ENCODE data around the gene HK2. TPM values are rescaled to one million over a fixed set of nuclear protein-coding genes. Genes with fewer than 3 reads are reported as not detected.

HK2 gene
- total RNA-seq, 2 donors from 2014 or later, result 21.5 to 31.5 TPM

DNA sequence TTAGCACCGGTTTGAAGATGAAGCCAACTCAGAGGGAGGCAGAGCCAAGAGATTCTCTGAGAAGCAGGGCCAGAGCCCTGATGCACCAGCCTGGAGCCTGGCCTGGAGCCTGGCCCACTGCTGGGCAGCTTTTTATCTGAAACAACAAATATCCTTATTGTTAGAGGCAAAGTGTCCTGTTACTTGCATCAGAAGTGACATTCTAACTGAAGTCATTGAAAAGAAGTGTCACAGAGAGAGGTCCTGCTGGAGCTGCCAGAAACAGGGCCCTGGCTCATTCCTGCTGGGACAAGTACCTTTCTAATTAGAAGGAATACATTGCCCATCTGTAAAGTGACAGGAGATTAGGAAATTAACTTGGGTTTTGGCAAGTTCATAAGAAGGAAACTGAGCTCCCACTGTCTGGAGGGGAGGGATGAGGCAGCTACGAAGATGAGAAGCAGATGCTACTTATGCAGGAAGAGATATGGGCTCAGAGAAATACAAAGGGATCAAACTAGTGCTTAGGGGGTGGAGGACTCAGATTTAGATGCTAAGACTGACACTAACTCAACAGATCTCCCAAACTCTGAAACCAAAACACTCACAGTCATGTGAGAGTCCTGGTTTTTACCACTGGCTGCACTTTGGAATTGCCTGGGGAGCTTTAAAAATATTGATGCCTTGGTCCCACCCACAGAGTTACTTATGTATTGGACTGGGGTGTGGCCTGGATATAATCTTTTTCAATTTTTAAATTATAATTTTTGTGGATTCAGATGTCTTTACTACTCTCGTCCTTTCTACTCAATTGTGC is 11.0 kb upstream of the HK2 start:
- 38% methylated on average over 2 of the region's 3 CpGs; no CpG with 5 or more reads in 1 of the 2 experiments for WGBS, 2 experiments (ENCODE audit: insufficient coverage in 1 of 2, insufficient read length in 1 of 2)
- H3K27me3 Mint-ChIP-seq (ENCODE audit: insufficient read depth), result peaks cover 8% of the 10 kb centered on the region
- H3K36me3 Mint-ChIP-seq (ENCODE audit: low read depth), result no peaks in the 10 kb centered on the region

DNA sequence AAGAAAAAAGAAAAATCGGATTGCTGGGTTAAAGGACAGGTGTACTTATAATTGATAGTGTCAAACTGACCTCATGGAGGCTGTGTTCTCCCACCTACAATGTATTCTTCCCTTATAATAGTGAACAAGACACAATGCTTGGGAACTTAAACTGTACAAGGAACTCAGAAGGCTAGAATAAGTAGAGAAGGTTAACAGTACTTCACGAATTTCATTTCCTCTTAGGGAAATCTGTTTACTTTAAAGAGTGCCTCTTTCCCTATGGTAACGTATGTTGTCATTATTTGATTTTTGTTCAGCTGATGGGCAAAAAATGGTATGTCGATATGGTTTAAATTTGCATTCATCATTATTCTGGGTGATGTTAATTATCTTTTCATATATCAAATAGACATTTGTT is 9.2 kb upstream of the HK2 start:
- H3K27me3 Mint-ChIP-seq (ENCODE audit: insufficient read depth), result peaks cover 8% of the 10 kb centered on the region
- no peaks in the 10 kb centered on the region for H3K9me3 Mint-ChIP-seq
- TF ChIP-seq, protein P1, sequence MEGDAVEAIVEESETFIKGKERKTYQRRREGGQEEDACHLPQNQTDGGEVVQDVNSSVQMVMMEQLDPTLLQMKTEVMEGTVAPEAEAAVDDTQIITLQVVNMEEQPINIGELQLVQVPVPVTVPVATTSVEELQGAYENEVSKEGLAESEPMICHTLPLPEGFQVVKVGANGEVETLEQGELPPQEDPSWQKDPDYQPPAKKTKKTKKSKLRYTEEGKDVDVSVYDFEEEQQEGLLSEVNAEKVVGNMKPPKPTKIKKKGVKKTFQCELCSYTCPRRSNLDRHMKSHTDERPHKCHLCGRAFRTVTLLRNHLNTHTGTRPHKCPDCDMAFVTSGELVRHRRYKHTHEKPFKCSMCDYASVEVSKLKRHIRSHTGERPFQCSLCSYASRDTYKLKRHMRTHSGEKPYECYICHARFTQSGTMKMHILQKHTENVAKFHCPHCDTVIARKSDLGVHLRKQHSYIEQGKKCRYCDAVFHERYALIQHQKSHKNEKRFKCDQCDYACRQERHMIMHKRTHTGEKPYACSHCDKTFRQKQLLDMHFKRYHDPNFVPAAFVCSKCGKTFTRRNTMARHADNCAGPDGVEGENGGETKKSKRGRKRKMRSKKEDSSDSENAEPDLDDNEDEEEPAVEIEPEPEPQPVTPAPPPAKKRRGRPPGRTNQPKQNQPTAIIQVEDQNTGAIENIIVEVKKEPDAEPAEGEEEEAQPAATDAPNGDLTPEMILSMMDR (conservative IDR thresholded peaks at IDR 0.05), result no peak
- H3K4me1 Mint-ChIP-seq, result peaks cover 25% of the 10 kb centered on the region
- Histone ChIP-seq H3K27ac (ENCODE audit: low read depth, low read length) (no peak overlapping the region), H3K36me3 (ENCODE audit: control insufficient read depth, insufficient read depth, low read length) (no peaks in the 10 kb centered on the region), H3K9ac (ENCODE audit: extremely low read depth, low read length, poor library complexity, severe bottlenecking) (no peak overlapping the region), H3K4me3 (ENCODE audit: low read length) (no peak overlapping the region), H3K4me1 (ENCODE audit: control insufficient read depth, insufficient read depth, low read length) (peaks cover 10% of the 10 kb centered on the region), H3K9me3 (ENCODE audit: control insufficient read depth, low read length) (no peaks in the 10 kb centered on the region), H3K27me3 (ENCODE audit: control insufficient read depth, insufficient read depth, low read length, poor library complexity, severe bottlenecking) (no peaks in the 10 kb centered on the region)
- no peak for DNase-seq
- H3K4me3 Mint-ChIP-seq, result no peak overlapping the region
- H3K36me3 Mint-ChIP-seq (ENCODE audit: low read depth), result no peaks in the 10 kb centered on the region
- WGBS, 2 experiments (ENCODE audit: insufficient coverage in 1 of 2, insufficient read length in 1 of 2), result 84 to 99% methylated on average over 2 to 3 of the region's 4 CpGs
- no peak overlapping the region for H3K27ac Mint-ChIP-seq

More for the DNA sequence above, 11.0 kb upstream of the HK2 start:
- Histone ChIP-seq H3K4me3 (ENCODE audit: low read length) (no peak overlapping the region), H3K9me3 (ENCODE audit: control insufficient read depth, low read length) (no peaks in the 10 kb centered on the region), H3K4me1 (ENCODE audit: control insufficient read depth, insufficient read depth, low read length) (peaks cover 10% of the 10 kb centered on the region), H3K27ac (ENCODE audit: low read depth, low read length) (peak overlapping the region; percentile 47), H3K27me3 (ENCODE audit: control insufficient read depth, insufficient read depth, low read length, poor library complexity, severe bottlenecking) (no peaks in the 10 kb centered on the region), H3K36me3 (ENCODE audit: control insufficient read depth, insufficient read depth, low read length) (no peaks in the 10 kb centered on the region), H3K9ac (ENCODE audit: extremely low read depth, low read length, poor library complexity, severe bottlenecking) (no peak overlapping the region)
- Mint-ChIP-seq H3K4me3 (no peak overlapping the region), H3K4me1 (peaks cover 25% of the 10 kb centered on the region), H3K9me3 (no peaks in the 10 kb centered on the region), H3K27ac (peak overlapping the region; percentile 18)
- DNase-seq, result peak; percentile 55
- TF ChIP-seq, protein P1 (conservative IDR thresholded peaks at IDR 0.05), result no peak

DNA sequence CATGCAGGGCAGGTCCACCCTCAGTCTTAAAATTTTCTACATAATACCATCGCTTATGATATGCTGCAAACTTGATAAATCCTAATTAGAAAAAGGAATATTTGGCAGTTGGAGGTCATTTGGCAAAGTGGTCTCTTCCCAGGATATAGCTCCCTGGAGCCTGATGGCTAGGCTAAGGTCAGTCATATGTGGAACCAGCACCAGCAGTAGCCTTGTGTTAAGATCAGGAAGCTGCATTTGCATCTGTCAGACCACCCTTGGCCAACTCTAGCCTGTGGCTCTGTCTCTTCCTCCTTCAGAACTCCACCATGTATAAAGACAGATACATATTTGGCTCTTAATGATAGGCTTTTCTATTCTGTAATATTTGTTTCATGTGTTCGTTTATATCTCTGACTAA is 5.4 kb upstream of the HK2 start:
- Mint-ChIP-seq H3K4me3 (no peak overlapping the region), H3K4me1 (peaks cover under 1% of the 10 kb centered on the region), H3K27me3 (ENCODE audit: insufficient read depth) (peaks cover 16% of the 10 kb centered on the region), H3K36me3 (ENCODE audit: low read depth) (no peaks in the 10 kb centered on the region), H3K27ac (no peak overlapping the region), H3K9me3 (no peaks in the 10 kb centered on the region)
- peaks cover 4% of the 10 kb centered on the region for H3K27me3 ChIP-seq (ENCODE audit: control insufficient read depth, insufficient read depth, low read length, poor library complexity, severe bottlenecking)
- H3K4me3 ChIP-seq (ENCODE audit: low read length), result no peak overlapping the region
- WGBS, 2 experiments (ENCODE audit: insufficient coverage in 1 of 2, insufficient read length in 1 of 2), result 90 to 100% methylated on average over 2 of the region's 2 CpGs
- DNase-seq, result peak; percentile 10
- H3K9ac ChIP-seq (ENCODE audit: extremely low read depth, low read length, poor library complexity, severe bottlenecking), result no peak overlapping the region
- H3K9me3 ChIP-seq (ENCODE audit: control insufficient read depth, low read length), result no peaks in the 10 kb centered on the region
- no peak overlapping the region for H3K27ac ChIP-seq (ENCODE audit: low read depth, low read length)
- TF ChIP-seq, protein P1 (conservative IDR thresholded peaks at IDR 0.05), result no peak
- no peaks in the 10 kb centered on the region for H3K4me1 ChIP-seq (ENCODE audit: control insufficient read depth, insufficient read depth, low read length)
- no peaks in the 10 kb centered on the region for H3K36me3 ChIP-seq (ENCODE audit: control insufficient read depth, insufficient read depth, low read length)

All from endodermal cell (in vitro differentiated cells).